Mucosa of descending colon (tissue), 3 donors: ENCODE measurements around the gene NMT2. TPM values are rescaled to one million over a fixed set of nuclear protein-coding genes. Genes with fewer than 3 reads are reported as not detected.
"Not testable (repeated sequence)": the region's sequence is repeated elsewhere in the genome, so short reads cannot be mapped to it uniquely, and the experiment has no call there.

ENCODE experiments used
- ATAC-seq: fragments of 200-7000 bp; cut with Tn5 transposase; one replicate; pipeline ENCODE4 v1.9.1; 2020; ENCODE audit warnings: mild to moderate bottlenecking, moderate library complexity
- DNase-seq, 3 donors: peaks; one replicate each; pipeline ENCODE4 v3.0.0-alpha.2; 2020
- H3K36me3 ChIP-seq: fragments of 200-600 bp; one replicate; pipeline ENCODE4 v1.8.0; 2021; ENCODE audit warnings: low read depth, mild to moderate bottlenecking
- H3K4me1 ChIP-seq: fragments of 200-600 bp; one replicate; pipeline ENCODE4 v1.8.0; 2021; ENCODE audit warnings: low read depth, mild to moderate bottlenecking
- H3K4me3 ChIP-seq: fragments of 200-600 bp; one replicate; pipeline ENCODE4 v1.8.0; 2021; ENCODE audit warnings: mild to moderate bottlenecking
- H3K9me3 ChIP-seq: fragments of 200-600 bp; one replicate; pipeline ENCODE4 v1.8.0; 2021; ENCODE audit warnings: mild to moderate bottlenecking
- intact Hi-C, 2 donors: fragments of 100-400 bp; cut with DNase I in 1 of 2; cut with micrococcal nuclease in 1 of 2; formaldehyde crosslinking; loops; one replicate each; pipeline versions ENCODE4 v1.11.0 to v1.11.1; 2022; cut with DNase I, micrococcal nuclease
- total RNA-seq, 3 donors: library from RNA; stranded (reverse); fragmentation: NEBNext Ultra II Directional in 2 of 3; extraction: Animal tissue kit (Norgen Biotek cat#: 25700) in 2 of 3; gene quantifications; one replicate each; pipeline versions ENCODE4 v1.2.1 to v1.2.4, GENCODE V29; 2021 to 2023
- TF ChIP-seq, protein P1 (sequence below): fragments of 200-600 bp; IDR thresholded peaks from one replicate; pipeline ENCODE4 v1.8.0; 2022; ENCODE audit warnings: antibody characterized with exemption, mild to moderate bottlenecking
- donor health status: DM: no; HTN: no; CAD: no; lungs with moderate emphysema.
- donor health status: DM: no; HTN: no; CAD: no.
- donor health status: DM: no; HTN: yes; CAD: no.

The NMT2 gene
- total RNA-seq, 3 donors from 2014 or later: 21.8 to 26.4 (median 24.3) TPM

GRCh38 chr10:15210521-15210920, 42.0 kb upstream of the NMT2 start:
- Histone ChIP-seq H3K36me3 (no peaks in the 10 kb centered on the region), H3K9me3 (no peaks in the 10 kb centered on the region), H3K4me1 (no peaks in the 10 kb centered on the region), H3K4me3 (no peak overlapping the region)
- DNase-seq: no peak
- intact Hi-C loops: loop anchor here in 1 of 2 donors (10.0 kb wide), 1 partner anchor 164 kb away; the partner anchor contains the start of gene FAM171A1
- no peak for ATAC-seq
- TF ChIP-seq, protein P1, sequence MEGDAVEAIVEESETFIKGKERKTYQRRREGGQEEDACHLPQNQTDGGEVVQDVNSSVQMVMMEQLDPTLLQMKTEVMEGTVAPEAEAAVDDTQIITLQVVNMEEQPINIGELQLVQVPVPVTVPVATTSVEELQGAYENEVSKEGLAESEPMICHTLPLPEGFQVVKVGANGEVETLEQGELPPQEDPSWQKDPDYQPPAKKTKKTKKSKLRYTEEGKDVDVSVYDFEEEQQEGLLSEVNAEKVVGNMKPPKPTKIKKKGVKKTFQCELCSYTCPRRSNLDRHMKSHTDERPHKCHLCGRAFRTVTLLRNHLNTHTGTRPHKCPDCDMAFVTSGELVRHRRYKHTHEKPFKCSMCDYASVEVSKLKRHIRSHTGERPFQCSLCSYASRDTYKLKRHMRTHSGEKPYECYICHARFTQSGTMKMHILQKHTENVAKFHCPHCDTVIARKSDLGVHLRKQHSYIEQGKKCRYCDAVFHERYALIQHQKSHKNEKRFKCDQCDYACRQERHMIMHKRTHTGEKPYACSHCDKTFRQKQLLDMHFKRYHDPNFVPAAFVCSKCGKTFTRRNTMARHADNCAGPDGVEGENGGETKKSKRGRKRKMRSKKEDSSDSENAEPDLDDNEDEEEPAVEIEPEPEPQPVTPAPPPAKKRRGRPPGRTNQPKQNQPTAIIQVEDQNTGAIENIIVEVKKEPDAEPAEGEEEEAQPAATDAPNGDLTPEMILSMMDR: no peak

DNA sequence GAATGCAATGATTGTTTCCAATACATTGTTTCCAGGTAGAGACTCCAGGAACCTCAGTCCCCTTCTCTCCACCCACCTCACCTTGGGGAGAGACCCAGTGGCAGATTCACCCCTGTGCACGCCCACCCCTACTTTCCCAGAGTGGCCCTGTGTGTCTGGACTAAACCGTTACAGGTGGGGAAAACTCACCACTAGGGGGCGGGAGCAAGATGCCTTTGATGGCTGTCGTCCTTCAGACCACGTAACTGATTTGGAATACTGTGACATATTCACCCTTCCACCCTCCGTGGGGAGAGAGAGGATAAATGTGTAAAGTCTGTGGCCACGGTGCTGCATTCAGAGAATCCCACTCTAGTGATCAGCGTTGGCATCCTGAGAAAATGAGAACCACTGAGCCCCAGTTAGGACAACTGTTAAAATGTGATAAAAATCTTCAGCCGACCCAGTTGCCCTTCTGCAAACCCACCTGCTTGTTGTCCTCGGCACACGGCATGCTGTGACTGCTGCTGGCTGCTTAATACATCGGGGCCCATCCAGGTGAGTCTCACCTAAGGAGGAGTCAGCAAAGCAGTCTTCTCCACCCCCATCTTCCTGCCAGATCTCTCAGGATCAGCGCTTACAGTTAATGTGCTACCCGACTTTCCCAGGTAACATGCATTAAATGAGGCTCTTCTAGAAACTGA, 41.5 kb upstream of the NMT2 start:
- DNase-seq (peak in 2 of 3 donors; percentile 71 to 97), ATAC-seq (peak; percentile 82)
- TF ChIP-seq, protein P1: peak; percentile 76
- H3K4me1 ChIP-seq: no peaks in the 10 kb centered on the region
- H3K9me3 ChIP-seq: no peaks in the 10 kb centered on the region
- H3K4me3 ChIP-seq: no peak overlapping the region
- intact Hi-C loops: loop anchor here in 1 of 2 donors (10.0 kb wide), 1 partner anchor 165 kb away; the partner anchor contains the start of gene FAM171A1
- no peaks in the 10 kb centered on the region for H3K36me3 ChIP-seq

GRCh38 chr10:15208221-15208620, 39.7 kb upstream of the NMT2 start:
- no peak for DNase-seq
- no peak overlapping the region for H3K4me3 ChIP-seq
- H3K4me1 ChIP-seq: no peaks in the 10 kb centered on the region
- ATAC-seq: no peak
- intact Hi-C loops: no loop called here
- no peaks in the 10 kb centered on the region for H3K9me3 ChIP-seq
- no peaks in the 10 kb centered on the region for H3K36me3 ChIP-seq
- TF ChIP-seq, protein P1: no peak

GRCh38 chr10:15207410-15207809, 38.9 kb upstream of the NMT2 start:
- H3K9me3 ChIP-seq, DNase-seq, ATAC-seq, H3K4me1 ChIP-seq, H3K4me3 ChIP-seq, intact Hi-C loops, H3K36me3 ChIP-seq: not testable (repeated sequence)

DNA sequence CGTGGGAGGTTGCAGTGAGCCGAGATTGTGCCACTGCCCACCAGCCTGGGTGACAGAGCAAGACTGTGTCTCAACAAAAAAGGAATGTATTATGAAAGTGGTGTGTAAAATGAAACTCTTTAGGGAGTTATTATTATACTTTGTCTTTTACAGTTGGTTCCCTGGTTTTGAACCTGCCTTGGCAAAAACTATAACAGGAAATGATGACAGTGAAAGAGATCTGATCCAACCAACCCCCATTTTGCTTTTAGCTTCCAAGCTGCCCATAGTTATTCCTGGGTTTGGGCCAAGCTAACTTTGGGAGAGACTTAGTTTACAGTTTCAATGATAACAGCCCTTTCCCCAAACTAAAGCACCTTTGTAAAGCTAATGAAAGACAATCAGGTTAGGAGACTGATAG, 34.1 kb upstream of the NMT2 start:
- peaks cover 2% of the 10 kb centered on the region for H3K4me1 ChIP-seq
- no peak for ATAC-seq
- no peaks in the 10 kb centered on the region for H3K9me3 ChIP-seq
- intact Hi-C loops: no loop called here
- TF ChIP-seq, protein P1: no peak
- H3K36me3 ChIP-seq: no peaks in the 10 kb centered on the region
- DNase-seq: no peak
- no peak overlapping the region for H3K4me3 ChIP-seq

DNA sequence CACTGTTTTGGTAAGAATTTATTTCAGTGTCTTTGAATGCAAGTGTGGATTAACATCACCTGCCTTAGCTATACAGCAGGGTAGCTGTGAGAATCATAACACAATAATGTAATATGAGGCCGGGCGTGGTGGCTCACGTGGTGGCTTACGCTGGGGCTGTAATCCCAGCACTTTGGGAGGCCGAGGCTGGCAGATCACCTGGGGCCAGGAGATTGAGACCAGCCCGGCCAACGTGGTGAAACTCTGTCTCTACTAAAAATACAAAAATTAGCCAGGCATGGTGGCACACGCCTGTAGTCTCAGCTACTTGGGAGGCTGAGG, 33.8 kb upstream of the NMT2 start:
- intact Hi-C loops, H3K4me3 ChIP-seq, H3K36me3 ChIP-seq, H3K4me1 ChIP-seq, H3K9me3 ChIP-seq: not testable (repeated sequence)
- ATAC-seq (peak; percentile 60), DNase-seq (peak in 1 of 3 donors; percentile 33)
